Cardiac septum (tissue), 1 donor: ENCODE data around the gene SH2D6. TPM values are rescaled to one million over a fixed set of nuclear protein-coding genes. Genes with fewer than 3 reads are reported as not detected.
A peak's percentile ranks its signal among the peaks of the same experiment; 100 is the strongest.
"Not testable (repeated sequence)": the region's sequence is repeated elsewhere in the genome, so short reads cannot be mapped to it uniquely, and the experiment has no call there.

Experiments
- DNase-seq: peaks from one replicate; pipeline ENCODE4 v3.0.0-alpha.2; 2020; ENCODE audit warnings: low spot score
- intact Hi-C: fragments of 100-400 bp; cut with DNase I; formaldehyde crosslinking; loops from one replicate; pipeline ENCODE4 v1.14.0; 2022
- total RNA-seq: library from RNA; stranded (reverse); fragmentation: NEBNext Ultra II Directional; extraction: Animal tissue kit (Norgen Biotek cat#: 25700); gene quantifications from one replicate; pipeline ENCODE4 v1.2.1, GENCODE V29; 2021
- donor health status: DM: no; HTN: no; CAD: no.

The SH2D6 gene
- total RNA-seq, 1 donor from 2014 or later: not detected

DNA sequence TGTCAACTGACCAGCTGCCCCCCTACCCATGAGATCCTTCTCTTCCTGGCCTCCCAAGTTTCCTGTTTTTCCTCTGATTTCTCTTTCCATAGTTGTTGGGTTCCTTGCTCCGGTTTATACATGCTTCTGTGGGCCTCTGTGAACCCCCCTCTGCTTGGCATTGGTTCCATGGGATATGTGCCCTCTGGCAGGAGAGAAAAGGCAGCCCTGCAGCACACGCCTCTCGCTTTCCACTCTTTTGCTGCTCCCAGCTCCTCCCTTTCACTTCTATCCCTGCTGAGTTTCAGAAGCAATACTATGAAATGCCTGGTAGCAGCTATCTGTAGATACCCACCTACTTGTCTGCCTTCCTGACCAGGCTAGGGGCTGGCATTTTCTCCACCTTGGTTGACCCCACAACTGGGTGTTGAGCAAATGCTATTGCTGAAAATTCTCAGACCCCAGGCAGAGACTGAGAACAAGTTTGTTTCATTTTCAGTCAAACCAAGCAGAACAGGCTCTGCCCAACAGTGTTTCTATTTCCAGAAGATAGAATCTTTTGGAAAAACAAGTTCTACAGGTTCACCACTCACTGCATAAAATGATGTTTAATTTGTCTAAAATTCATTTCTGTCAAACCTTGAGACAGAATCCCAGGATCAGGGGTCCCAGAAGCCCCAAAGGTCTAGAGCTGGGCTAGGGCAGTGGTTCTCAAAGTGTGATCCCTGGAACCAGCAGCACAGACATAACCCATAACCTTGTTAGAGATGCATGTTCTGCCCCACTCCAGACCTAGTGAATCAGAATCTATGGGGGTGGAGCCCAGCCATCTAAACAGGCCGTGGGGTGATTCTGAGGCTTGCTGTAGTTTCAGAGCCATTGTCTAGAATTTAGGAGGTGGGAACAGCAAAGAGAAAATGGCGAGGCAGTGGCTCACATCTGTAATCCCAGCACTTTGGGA is 21.7 kb upstream of the SH2D6 start:
- intact Hi-C loops: no loop called here
- DNase-seq: no peak

DNA sequence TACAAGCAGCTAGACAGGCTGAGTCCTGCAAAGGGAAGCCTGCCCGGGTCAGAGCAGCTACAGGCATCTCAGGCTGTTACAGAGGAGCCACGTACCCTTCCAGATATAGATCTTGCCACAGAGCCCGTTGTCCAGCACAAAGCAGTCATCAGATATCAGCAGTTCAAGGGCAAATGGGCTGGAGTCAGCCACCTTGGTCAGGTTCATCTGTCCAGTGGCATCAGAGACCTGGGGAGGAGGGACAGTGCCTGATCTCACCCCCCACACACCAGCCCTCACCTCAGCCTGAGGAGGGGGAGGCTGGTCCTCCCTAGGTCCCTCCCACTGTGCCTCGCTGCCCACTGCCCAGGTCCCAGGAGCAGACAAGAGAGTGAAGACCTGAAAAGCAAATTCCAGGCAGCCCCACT is 20.6 kb upstream of the SH2D6 start:
- intact Hi-C loops: no loop called here
- no peak for DNase-seq

DNA sequence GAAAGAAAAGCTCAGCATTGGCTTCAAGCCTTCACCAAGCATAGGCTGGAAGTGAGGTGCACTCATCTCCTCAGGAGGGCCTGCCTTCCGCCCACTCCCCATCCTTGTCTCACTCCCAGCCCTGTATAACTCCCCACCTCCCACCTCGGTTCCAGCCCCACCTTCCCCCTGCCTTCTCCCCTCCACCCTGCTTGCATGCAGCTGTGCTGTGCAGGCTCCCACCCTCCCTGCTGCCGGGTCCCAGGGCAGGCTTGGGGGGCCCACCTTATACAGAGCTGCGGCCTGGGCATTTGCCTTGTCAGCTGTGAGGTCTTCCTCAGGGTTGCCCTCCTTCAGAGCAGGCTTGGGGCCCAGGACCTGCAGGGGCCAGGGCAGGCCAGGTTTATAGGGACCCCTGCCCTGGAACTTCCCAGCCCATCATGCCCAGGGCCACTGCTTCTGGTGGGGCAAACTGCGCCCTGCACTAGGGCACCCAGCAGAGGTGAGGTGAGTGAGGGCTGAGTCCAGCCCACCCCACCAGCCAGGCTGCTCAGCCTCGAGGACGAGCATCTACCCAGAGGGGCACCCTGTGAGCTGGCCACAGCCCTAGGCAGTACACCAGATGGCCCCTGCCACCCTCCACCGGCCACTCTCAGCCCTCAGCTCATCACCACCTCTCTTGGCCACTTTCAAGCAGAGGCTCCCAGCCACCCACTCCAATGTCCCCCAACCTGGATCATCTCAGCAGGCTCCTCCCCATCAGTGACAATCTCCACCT is 19.9 kb upstream of the SH2D6 start:
- intact Hi-C loops: no loop called here
- DNase-seq: no peak

DNA sequence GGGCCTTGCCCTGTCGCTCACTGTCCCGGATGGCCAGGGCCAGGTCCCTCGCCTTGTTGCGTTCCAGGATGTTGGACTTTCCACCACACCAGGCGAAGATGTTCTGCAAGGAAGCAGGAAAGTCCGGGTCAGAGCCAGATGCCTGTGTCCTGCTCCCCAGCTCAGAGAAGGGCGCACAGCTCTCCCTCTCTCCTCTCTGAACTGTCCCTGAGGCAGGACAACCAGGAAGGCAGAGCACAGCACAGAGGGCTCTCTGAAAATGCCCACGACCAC is 19.4 kb upstream of the SH2D6 start:
- DNase-seq: no peak
- intact Hi-C loops: no loop called here

DNA sequence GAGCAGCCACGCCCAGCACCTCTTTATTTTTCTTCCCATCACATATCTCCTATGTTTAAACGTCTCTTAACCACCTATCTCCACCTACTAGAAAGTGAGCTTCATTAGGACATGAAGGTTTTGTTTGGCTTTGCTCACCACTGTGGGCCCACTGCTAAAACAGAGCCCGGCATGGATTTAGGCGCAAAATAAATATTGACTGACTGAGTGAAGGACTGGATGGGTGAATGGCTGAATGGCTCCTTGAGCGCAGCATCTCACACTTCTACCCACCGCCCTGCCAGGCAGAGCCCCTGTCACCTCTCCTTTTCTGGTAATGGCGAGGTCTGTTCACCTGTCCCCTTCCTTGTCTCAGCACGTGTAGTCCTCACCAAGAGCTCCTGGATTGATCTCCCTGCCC is 18.5 kb upstream of the SH2D6 start:
- intact Hi-C loops: no loop called here
- no peak for DNase-seq

DNA sequence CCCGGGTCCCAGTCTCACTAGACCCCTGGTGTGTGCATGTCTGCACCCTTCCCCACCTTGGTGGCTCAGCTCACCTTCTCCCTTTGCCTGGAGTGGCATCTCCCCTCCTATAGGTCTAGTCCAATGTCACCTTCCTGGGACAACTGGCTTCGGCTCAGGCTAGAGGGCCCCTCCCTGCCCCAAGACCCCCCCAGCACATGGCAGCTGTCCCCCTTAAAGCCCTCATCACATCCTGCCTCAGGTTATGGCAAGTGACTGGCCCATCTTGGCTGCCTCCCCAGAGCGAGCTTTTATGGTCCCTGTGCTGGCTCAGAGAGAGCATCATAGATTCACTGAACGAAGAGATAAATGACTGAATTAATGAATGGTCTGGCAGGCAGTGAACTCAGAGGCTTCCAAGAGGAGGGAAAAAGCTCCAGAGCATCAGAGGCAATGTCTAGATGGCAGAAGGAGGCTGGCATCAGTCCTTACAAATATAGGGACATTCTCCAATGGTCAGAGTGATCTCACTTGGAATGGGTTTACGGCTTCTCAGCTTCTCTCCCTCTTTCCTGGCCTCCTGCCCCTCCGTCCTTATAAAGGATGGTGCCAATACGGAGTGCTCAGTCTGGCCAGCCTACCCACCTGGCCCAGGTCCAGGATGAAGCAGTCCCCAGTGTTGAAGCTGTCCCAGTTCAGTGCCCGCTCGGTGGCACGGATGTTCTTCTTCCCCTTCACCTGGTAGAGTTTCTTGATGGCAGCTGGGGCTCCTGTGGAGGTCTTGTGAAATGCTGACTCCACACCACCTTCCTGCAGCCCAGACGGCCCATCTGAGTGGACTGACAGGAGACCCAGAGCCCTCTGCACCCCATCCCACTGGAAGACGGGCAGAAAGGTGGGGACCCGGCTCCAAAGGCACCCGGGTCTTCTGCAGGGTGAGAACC is 17.7 kb upstream of the SH2D6 start:
- intact Hi-C loops: no loop called here
- DNase-seq: no peak

DNA sequence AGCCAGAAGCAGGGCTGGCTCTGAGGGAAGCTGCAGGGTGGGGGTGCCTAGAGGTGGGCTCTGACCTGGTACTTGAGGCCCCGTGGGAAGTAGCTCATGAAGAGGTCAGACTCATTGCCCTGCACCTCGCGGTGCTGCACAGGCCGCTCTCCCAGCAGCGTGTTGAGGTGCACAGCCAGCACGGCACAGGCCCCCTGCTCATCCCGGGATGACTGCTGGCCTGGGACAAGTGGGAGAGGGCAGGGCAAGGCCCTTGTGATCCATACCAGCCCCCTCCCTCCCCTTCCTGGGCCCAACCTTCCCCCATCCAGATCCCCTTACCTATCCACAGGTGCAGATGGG is 17.1 kb upstream of the SH2D6 start:
- no peak for DNase-seq
- intact Hi-C loops: no loop called here

DNA sequence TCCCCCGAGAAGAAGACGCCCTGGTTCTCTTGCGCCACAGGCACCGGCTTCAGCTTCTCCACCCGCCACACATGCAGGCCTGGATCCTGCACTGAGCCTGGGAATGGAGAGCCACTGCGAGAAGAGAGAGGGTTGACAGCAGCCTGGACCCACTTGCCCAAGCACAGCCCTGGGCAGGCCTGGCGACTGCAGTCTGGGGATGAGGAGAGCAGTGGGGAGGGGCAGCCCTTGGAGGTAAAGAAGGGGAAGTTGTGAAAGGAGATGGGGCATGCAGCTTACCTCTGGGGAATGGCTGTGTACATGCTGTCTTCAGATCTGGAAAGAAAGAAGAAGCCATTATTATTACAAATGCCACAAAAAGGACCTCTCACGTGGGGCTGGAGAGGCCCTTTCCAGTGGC is 16.7 kb upstream of the SH2D6 start:
- no peak for DNase-seq
- intact Hi-C loops: no loop called here

DNA sequence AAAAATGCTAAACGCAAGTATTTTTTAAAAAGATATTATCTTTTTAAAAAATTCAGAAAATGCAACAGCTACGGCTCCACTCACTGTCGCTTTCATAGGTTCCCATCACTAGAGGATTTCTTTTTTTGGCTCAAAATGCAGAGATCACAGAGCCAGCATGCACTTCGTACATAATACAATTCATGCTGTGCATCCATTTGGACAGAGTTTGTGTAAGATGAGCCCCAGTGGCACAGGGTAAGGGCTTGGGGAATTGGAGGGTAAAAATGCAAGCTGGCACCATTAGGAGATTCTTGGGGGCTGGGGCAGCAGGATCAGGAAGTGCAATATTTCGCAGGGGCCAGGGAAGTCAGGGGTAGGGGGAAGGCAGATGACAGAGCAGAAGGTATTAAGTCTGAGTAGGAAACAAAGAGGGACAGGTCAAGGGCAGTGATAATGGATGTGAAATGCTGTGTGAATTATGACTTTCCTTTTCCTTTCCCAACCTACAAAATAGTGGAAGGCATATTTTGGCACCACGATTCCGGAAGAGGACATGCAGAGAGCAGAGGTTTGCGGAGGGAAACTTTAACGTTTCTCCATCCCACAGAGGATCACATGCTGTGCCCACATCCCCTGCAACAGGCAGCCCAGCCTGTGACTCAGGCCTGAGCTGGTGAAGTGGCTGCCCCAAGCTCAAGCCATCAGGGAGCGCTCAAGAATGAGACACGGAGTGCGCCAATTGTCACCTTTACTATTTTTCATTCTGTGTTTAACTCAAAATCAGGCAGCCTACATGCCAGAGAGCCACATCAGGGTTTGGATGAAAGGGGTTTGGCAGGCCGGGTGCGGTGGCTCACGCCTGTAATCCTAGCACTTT is 13.1 kb upstream of the SH2D6 start:
- intact Hi-C loops: no loop called here
- DNase-seq: peak; percentile 84

DNA sequence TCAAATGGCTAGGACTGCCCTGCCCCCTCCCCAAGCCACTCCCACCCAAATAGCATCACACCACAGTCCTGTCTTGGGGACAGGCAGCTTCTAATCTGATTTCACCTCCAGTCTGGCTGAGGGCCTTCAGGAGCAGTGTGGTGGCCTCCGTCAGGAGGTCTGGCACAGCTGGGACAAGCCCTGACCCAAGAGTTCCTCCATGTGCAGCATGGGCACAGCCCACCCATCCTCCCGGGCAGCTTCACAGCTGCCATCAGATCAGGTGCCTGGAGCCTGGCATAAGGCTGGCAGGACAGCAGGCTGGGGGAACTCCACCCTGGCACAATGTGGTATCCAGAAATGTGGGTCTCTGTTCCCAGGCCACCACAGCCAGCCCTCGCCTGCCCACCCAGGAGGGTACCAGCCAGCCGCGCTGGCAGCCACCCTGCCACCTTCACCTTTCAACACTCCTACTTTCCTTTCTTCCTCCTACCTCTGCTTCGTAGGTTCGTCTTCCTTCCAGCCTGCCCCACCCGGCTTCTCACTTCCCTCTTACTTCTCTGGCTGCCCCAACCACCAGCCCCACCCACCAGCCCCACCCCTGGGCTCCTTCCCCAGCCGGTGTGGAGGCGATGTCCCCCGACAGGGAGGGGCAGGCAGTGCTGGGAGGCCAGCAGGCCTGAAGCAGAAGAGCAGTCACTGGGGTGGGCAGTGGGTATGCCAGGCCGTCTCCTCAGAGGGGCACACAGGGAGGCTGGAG is 8.5 kb upstream of the SH2D6 start, which contains the start of gene CAPG:
Gene CAPG (minus strand): TSS at position 522 of the 739 bp plus-strand sequence. CDS start 8,221 bp downstream, outside the sequence.
- peak; percentile 92 for DNase-seq
- intact Hi-C loops: no loop called here

DNA sequence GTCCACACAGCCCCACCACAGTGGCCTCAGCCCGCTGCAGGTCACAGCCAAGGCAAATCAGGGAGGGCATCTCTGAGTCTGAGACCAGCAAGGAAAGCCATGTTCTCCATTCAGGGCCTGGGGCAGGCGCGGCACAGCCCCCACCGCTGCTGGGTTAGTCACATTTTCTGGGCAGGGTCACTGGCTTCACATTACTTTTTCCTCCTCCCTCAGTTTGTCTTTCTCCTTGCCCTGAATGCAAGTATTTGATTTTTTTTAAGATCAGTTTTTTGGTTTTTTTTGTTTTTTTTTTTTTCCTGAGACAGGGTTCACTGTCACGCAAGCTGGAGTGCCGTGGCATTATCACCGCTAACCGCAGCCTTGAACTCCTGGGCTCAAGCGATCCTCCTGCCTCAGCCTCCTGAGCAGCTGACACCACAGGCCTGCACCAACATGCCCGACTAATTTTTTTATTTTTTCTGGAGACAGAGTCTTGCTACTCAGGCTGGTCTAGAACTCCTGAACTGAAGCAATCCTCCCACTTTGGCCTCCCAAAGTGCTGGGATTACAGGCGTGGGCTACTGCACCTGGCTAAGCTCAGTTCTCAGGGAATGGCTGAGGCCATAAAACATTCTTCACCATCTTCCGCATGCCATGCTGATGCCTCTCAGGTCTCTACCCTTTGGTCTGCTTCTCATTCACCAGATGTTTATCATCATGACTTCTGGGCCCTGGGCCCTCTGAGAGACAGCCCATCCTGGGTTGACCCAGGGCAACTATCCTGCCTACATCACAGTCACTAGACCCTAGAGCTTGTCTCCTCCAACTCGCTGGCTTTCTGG is 7.7 kb upstream of the SH2D6 start:
- no peak for DNase-seq
- intact Hi-C loops: no loop called here

DNA sequence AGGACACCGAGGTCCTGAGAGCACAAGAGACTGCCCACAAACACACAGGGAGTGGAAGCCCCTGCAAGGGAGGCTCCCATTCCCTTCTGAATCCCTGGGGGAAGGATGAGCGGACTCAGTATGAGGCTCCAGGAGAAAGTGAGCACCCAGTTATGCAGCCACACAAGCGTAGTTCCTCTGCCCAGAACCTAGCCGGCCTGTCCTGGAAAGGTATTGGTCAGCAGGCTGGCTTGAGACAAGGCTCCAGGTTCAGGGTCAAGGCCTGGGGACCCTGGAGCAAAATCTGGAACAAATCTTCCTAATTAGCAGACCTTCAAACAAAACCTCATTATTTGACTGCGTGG is 7.1 kb upstream of the SH2D6 start:
- intact Hi-C loops: no loop called here
- no peak for DNase-seq

DNA sequence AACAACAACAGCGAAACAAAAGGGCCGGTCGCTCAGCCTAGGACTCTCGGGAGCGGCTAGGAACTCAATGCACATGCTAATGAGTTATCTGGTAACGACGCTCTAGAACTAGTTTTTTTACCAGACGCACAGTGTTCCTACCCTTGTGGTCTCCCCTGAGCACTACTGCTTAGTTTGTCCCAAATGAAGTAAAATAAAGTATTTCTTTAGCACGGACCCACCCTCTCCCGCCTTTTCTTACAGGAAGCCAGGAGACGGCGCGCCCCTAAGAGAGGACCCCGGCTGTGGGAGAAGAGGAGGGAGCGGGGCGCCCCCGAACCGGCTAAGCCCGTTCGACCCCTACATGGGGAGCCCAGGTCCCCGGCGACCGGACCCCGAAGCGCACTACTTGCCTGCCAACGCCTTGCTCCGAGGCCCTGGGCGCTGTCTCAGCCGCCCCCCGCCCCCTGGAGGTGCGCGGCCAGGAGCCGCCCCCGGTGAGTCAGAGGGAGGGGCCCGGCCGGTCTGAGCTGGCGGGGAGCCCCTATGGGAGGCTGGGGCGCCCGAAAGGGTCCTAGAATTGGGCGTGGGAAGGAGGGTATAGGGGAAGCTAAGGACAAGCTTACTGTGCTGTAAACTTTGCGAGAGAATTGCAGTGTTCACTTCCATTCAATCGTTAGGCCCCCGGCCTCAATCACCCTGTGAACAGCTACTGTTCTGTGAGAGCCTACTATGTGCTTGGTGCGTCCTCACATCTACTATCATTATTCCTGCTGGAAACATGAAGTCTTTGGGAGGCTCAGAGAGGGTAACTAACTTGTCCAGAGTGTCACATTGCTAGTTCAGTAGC is 4.7 kb upstream of the SH2D6 start:
- intact Hi-C loops: no loop called here
- no peak for DNase-seq

DNA sequence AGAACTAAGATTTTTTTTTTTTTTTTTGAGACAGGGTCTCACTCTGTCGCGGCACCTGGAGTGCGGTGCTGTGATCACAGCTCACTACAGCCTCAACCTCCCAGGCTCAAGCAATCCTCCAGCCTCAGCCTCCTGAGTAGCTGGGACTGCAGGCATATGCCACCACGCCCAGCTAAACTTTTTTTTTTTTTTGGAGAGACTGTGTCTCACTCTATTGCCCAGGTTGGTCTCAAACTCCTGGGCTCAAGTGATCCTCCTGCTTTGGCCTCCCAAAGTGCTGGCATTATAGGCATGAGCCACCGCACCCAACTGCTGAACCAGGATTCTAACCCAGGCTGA is 4.1 kb upstream of the SH2D6 start:
- intact Hi-C loops: not testable (repeated sequence)

DNA sequence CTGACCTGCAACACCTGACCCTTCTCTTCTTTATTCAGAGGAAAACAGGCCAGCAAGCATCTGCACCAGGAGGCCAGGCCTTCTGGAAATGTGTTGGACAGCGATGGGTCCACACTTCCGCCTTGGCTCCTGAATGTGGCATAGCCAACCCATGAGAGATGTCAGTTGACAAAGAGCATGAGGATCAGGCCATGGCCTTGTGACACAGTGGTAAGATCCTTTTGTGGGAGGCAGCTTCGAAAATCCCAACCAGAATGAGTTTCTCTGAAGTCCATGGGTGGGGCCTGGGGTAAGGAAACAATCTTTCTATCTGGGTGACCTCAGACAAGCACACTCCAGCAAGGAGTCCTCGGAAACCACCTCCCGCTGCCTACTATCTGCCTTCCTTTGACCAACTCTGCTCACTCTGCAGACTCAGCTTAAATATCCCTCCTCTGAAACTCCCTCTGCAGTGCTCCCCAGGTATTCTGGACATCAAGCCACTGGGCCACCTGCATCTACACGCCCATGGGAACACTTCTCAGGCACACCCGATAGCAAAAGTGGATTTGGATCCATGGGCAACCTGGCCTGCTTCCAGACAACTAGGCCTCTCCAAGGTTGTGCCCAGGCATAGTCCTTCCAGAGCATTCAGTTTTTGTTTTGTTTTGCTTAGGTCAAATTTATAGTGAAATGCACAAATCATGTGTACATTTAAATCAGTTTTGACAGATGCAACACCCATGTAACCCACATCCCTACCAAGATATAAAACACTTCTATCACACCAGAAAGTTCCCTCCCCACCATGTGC is 3.6 kb upstream of the SH2D6 start:
- no peak for DNase-seq
- intact Hi-C loops: no loop called here

More for the DNA sequence above, 4.1 kb upstream of the SH2D6 start:
- DNase-seq: not testable (repeated sequence)

DNA sequence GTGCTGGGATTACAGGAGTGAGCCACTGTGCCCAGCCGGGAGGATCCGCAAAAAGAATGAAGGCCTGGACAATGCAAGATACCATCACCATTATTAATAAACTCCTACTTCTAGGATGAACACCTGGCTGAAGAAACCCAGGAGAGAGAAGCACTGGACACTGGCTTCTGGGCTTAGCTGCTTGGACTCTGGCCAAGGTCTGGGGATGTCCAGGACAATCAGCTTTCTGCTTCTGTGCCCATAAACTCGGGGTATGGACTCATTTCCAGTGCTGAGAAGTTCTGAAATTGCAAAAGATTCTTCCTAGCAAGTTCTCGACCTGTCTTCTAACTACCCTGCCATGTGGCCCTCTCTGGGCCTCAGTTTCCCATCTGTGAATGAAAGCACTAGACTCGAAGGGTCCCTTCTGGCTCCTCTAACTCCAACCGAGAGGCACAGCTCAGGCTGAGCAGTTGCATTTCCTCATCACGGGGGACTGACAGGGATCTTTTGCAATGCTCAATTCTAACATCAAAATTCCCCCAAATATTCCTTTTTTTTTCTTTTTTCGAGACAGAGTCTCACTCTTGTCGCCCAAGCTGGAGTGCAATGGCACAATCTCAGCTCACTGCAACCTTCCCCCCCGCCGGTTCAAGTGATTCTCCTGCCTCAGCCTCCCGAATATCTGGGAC is 2.4 kb upstream of the SH2D6 start:
- intact Hi-C loops: no loop called here
- no peak for DNase-seq
